Naive B cell (primary cell): ENCODE data around the gene NOL6. TPM values are rescaled to one million over a fixed set of nuclear protein-coding genes. Genes with fewer than 3 reads are reported as not detected.
"Not testable (repeated sequence)": the region's sequence is repeated elsewhere in the genome, so short reads cannot be mapped to it uniquely, and the experiment has no call there.

Experiments
- ATAC-seq, 2 donors: fragments of 150-1000 bp; cut with Tn5 transposase; 2 replicates each; pipeline ENCODE4 v1.10.0; 2021; ENCODE audit warnings: low read depth in 2 of 2, mild to moderate bottlenecking in 2 of 2, moderate library complexity in 2 of 2
- DNase-seq: peaks from one replicate; pipeline ENCODE4 v3.0.0; 2022
- H3K27ac Mint-ChIP-seq, 6 donors: one replicate each; pipeline ENCODE4 v1.8.0; 2020 to 2022; ENCODE audit warnings: mild to moderate bottlenecking in 6 of 6, mixed read lengths in 6 of 6, moderate library complexity in 5 of 6, inconsistent platforms in 2 of 6
- H3K27me3 Mint-ChIP-seq, 3 donors: one replicate each; pipeline ENCODE4 v1.8.0; 2021 to 2022; ENCODE audit warnings: mixed read lengths in 3 of 3, mild to moderate bottlenecking in 1 of 3
- H3K36me3 Mint-ChIP-seq, 2 donors: one replicate each; pipeline ENCODE4 v1.8.0; 2020 to 2022; ENCODE audit warnings: mixed read lengths in 2 of 2, inconsistent platforms in 1 of 2, mild to moderate bottlenecking in 1 of 2
- H3K4me1 Mint-ChIP-seq, 3 donors: one replicate each; pipeline ENCODE4 v1.8.0; 2020 to 2022; ENCODE audit warnings: mixed read lengths in 3 of 3, inconsistent platforms in 1 of 3, mild to moderate bottlenecking in 1 of 3, moderate library complexity in 1 of 3
- H3K4me3 Mint-ChIP-seq, 8 donors: one replicate each; pipeline ENCODE4 v1.8.0; 2020 to 2022; ENCODE audit warnings: mild to moderate bottlenecking in 8 of 8, mixed read lengths in 8 of 8, moderate library complexity in 8 of 8, inconsistent platforms in 2 of 8
- H3K9me3 Mint-ChIP-seq, 7 donors: one replicate each; pipeline ENCODE4 v1.8.0; 2020 to 2022; ENCODE audit warnings: mixed read lengths in 7 of 7, mild to moderate bottlenecking in 5 of 7, inconsistent platforms in 2 of 7, moderate library complexity in 1 of 7
- polyA plus RNA-seq, 6 donors: library from polyadenylated mRNA; unstranded; fragments of 300-500 nt; fragmentation: Illumina TruSeq; gene quantifications; one replicate each; pipeline ENCODE4 v1.2.3, GENCODE V29; 2021; ENCODE audit warnings: low read depth in 6 of 6

The NOL6 gene
- polyA plus RNA-seq, 6 donors from 2014 or later: 5.7 to 23.9 (median 11.4) TPM

DNA sequence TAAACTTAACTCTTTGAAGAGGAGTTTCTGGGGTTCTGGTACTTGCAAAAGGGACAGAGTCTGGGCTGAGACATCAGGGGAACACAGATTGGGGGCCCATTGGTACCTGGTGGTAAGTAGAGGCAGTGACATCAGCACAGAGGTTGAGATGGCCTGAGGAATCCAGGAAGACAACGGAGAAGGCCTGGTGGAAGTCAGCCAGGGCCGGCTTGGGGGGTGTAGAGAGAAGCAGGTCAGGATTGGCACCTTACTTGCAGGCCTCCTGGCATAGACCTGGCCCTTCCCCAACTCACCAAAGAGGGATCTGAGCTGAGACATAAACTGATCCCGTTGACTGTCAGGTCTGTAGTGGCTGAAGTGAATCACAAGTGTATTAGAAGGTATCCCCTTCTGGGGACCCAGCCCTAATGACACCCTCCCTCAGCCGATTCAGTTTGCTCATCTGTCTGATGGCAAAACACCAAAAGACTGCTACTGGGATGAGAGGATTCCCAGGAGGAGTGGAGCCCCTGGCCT is 5.5 kb downstream of the NOL6 start:
- H3K36me3 Mint-ChIP-seq: peaks cover 19 to 30% of the 10 kb centered on the region in 2 donors
- H3K9me3 Mint-ChIP-seq: no peaks in the 10 kb centered on the region
- peaks cover 12 to 25% (median 19%) of the 10 kb centered on the region in 3 donors for H3K4me1 Mint-ChIP-seq
- no peak for DNase-seq
- H3K27ac Mint-ChIP-seq: peak overlapping the region in 3 of 6 donors; percentile 39 to 82 (median 50)
- H3K27me3 Mint-ChIP-seq: no peaks in the 10 kb centered on the region
- H3K4me3 Mint-ChIP-seq: no peak overlapping the region
- ATAC-seq: no peak

DNA sequence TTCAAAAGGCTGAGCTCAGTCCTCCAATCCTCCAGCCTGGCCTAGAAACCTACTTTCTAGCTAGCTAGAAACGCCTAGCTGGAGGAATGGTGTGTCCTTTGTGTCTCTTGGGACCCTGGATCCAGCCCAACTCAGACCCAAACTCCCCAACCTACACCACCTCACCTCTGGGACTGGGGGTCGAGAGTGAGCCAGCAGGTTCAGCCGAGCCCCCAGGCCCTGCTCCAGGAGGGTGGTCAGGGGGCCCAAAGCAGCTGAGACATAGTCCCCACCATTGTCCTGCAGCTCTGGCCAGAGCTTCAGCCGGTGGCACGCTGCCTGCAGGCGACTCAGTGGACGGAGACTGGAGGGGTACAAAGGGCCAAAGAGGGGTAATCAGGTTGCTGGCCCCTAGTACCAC is 6.2 kb downstream of the NOL6 start:
- Mint-ChIP-seq H3K27me3 (no peaks in the 10 kb centered on the region), H3K27ac (no peak overlapping the region), H3K36me3 (peaks cover 19 to 30% of the 10 kb centered on the region in 2 donors), H3K4me1 (peaks cover 12 to 18% (median 12%) of the 10 kb centered on the region in 3 donors), H3K9me3 (no peaks in the 10 kb centered on the region), H3K4me3 (no peak overlapping the region)
- no peak for DNase-seq
- no peak for ATAC-seq

DNA sequence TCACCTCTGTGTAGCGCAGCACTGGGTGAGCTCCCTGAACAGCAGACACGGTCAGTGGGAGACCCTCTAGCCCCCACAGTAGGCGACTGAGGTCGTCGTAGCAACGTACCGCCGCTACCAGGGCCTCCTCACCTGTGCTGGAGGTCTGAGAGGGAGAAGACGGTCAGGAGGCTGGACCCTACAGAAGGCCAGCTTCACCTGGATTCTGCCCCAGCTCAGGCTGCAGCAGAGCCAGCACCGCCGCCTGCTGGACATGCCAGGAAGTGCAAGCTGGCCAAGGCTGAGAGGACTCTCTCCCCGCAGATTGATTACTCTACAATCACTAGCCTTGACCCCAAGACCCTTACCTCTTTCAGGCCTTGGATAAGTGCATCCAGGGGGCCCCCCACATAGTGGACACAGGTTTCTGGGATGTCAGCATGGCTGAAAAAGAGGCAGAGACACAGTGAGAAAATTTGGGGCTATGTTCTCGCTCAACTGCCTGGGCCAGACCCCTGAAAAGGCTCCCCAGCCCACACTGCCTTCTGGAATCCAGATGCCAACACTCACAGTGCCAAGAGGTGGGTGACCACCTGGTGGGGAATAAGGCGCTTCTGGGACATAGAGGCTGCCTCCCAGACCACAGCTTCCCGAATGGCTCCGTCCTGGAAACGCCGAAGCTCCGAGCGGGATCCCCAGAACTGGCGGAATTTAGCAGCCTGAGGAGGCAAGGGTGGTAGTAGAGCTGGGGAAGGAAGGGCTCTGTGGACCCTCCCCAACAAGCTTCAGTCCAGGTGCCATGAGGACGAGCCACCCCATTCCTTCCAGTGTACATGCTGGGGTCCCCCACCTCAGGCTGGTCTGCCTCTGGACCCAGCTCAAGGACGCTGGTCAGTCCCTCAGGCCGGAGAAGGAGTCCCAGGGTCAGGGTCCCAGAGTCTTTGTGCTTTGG is 6.9 kb downstream of the NOL6 start:
- Mint-ChIP-seq H3K27ac (no peak overlapping the region), H3K4me1 (peaks cover 5 to 11% (median 5%) of the 10 kb centered on the region in 3 donors), H3K27me3 (no peaks in the 10 kb centered on the region), H3K36me3 (peaks cover 19 to 29% of the 10 kb centered on the region in 2 donors), H3K4me3 (no peak overlapping the region), H3K9me3 (no peaks in the 10 kb centered on the region)
- ATAC-seq (peak; percentile 49 to 54), DNase-seq (peak; percentile 34)

DNA sequence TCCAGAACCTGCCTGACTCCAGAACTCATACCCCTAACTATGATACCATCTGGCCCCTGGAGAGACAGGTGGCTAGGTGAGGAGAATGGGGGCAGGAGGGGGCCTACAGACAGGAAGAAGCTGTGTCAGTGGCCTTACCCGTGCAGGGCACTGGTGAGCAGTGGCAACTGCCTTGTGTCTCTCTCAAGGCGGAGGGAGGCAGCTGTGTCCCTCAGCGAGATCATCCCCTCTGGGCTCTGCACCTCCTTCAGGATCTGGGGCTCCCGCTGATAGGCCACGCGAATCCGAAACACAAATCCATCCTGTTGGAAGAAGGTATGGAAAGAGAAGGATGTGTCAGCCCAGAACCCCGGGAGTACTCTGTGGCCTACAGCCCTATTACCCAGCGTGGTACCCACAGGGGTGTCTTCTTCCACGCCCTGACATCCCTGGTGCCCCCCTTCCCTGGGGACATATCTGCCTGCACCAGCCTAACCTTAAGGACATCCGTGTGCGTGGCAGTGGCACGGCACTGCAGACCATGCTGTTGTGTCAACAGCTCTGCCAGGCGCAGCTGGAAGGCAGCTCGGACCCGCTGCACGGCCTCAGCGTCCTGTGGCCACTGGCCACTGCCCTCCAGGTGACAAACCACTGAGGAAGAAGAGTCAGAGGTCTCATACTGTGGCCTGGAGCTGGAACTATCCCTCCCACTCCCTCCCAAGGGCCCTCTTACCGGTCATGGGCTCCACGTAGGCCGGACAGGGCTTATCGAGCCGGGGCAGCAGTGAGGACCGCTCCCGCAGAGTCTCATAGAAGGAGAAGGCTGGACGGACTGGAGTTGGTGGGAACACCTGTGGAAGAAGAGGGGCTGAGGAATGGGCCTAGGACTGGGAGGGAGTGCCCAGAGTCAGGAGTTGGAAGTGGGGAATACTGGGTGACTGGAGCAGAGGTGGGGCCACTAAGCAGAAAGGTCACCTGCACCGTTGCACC is 7.8 kb downstream of the NOL6 start:
- Mint-ChIP-seq H3K9me3 (no peaks in the 10 kb centered on the region), H3K27me3 (no peaks in the 10 kb centered on the region), H3K36me3 (peaks cover 12 to 20% of the 10 kb centered on the region in 2 donors), H3K4me1 (peaks cover 0 to 4% (median 0%) of the 10 kb centered on the region in 3 donors), H3K4me3 (no peak overlapping the region), H3K27ac (no peak overlapping the region)
- no peak for ATAC-seq
- no peak for DNase-seq

DNA sequence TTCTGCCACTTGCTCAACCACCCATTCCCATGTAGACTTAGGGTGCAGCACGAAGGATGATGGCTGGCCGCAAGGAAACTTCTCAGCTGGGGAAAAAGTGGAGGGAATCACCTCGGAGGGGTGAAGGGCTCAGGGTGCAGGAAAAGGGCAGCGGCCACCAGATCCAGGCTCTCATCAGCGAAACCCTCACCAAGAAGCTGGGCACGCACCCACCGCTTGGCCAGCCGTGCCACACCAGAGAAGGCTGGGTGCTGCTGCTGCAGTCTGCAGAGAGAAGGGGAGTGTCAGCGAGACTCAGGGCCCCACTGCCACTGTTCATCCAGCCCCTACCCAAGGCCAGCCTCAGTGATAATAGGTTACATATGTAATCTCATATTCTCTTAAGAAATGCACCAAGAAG is 8.6 kb downstream of the NOL6 start:
- no peaks in the 10 kb centered on the region for H3K27me3 Mint-ChIP-seq
- DNase-seq (no peak), ATAC-seq (no peak)
- H3K4me3 Mint-ChIP-seq: no peak overlapping the region
- peaks cover 12 to 20% of the 10 kb centered on the region in 2 donors for H3K36me3 Mint-ChIP-seq
- no peaks in the 10 kb centered on the region for H3K9me3 Mint-ChIP-seq
- peaks cover 0 to under 1% (median 0%) of the 10 kb centered on the region in 3 donors for H3K4me1 Mint-ChIP-seq
- peak overlapping the region in 1 of 6 donors; percentile 34 for H3K27ac Mint-ChIP-seq

DNA sequence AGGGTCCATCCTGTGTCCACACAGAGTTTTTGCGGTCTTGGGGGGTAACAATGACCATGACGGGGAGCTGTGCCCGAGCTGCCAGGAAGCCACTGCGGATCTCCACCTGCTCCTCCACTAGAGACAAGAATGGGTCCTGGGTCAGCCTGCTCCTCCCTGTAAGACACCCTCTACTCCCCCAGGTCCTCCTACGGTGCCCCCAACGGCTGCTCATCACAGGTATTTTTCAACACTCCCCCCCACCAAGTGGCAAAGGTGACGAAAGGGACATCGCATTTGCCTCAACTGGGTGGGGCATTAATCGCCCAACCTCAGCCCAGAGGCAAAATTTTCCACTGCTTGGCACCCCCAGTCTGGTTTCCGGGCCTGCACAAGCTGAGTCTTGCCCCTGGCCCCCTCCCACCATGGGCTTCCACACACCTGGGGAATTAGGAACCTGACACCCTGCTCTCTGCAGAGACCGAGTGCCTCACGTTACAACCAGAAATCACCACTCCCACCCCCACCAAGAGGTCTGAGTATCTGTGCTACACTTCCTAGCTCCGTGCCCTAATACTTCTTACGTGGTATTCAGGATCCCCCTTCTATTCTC is 9.6 kb downstream of the NOL6 start:
- Mint-ChIP-seq H3K27me3 (no peaks in the 10 kb centered on the region), H3K27ac (peak overlapping the region in 1 of 6 donors; percentile 92)
- no peak for DNase-seq

DNA sequence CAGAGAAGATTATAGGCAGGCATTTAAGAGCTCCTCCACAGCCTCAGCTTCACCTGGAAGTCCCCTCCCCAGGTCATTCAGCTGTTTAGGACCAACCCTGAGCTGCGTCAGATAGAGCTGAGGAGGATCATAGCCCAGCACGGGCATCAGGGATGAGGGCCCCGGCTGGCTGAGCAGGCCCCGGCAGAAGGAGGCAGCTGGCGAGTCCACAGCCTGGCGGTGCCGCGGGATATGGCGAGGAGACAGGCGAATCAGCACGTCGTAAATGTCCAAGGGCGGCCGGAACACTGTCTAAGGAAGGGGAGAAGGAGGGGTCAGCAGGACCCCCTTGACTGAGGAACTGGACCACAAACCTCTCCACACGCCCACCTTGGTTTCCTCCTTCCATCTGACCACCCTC is 10.6 kb downstream of the NOL6 start:
- H3K9me3 Mint-ChIP-seq: no peaks in the 10 kb centered on the region
- no peaks in the 10 kb centered on the region for H3K27me3 Mint-ChIP-seq
- no peak overlapping the region for H3K4me3 Mint-ChIP-seq
- peaks cover 0 to 6% (median 0%) of the 10 kb centered on the region in 3 donors for H3K4me1 Mint-ChIP-seq
- DNase-seq (no peak), ATAC-seq (no peak)
- H3K27ac Mint-ChIP-seq: peak overlapping the region in 1 of 6 donors; percentile 42
- H3K36me3 Mint-ChIP-seq: peaks cover 7 to 16% of the 10 kb centered on the region in 2 donors

More for the DNA sequence above, 9.6 kb downstream of the NOL6 start:
- H3K36me3 Mint-ChIP-seq: peaks cover 12 to 20% of the 10 kb centered on the region in 2 donors
- ATAC-seq: no peak
- no peaks in the 10 kb centered on the region for H3K4me1 Mint-ChIP-seq
- no peak overlapping the region for H3K4me3 Mint-ChIP-seq
- no peaks in the 10 kb centered on the region for H3K9me3 Mint-ChIP-seq

DNA sequence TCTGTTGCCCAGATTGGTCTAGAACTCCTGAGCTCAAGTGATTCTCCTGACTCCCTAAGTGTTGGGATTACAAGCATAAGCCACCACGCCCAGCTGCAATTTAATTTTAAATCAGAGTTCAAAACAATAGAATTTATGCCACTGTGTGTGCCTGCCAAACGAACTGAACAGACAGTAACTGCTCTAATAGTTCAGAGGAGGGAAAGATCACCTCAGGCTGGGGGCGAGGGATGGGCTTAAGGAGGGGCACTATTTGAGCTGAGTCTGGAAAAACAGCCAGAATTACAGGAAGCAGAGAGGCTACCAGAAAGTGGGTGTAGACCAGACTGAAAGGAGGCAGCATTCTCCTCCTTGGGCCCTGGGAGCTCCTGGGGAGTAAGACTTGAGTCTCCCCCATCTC is 12.2 kb downstream of the NOL6 start:
- H3K9me3 Mint-ChIP-seq: no peaks in the 10 kb centered on the region
- no peaks in the 10 kb centered on the region for H3K27me3 Mint-ChIP-seq
- no peak overlapping the region for H3K4me3 Mint-ChIP-seq
- H3K27ac Mint-ChIP-seq: no peak overlapping the region
- no peak for DNase-seq
- ATAC-seq: no peak
- H3K4me1 Mint-ChIP-seq: peaks cover 0 to 7% (median 0%) of the 10 kb centered on the region in 3 donors
- H3K36me3 Mint-ChIP-seq: peaks cover 5 to 12% of the 10 kb centered on the region in 2 donors

DNA sequence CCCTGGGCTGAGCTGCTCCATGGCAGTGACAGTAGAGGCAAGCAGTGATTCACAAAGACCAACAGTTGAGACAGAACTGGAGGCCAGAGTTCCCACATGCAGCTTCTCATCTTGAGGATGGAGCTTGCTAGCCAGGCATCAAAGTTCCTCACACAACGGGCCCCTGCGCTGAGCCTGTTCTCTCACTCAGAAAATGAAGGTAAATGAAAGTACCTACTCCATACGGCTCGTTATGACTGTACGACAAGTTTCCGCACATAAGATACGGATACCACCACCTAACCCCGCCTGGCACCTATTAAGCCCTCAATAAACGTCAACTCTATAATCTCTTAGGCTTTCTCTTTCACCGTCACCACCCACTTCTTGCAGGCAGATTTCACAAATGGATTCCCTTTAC is 12.9 kb downstream of the NOL6 start:
- DNase-seq (no peak), ATAC-seq (no peak)
- peaks cover 0 to 7% (median 0%) of the 10 kb centered on the region in 3 donors for H3K4me1 Mint-ChIP-seq
- H3K27ac Mint-ChIP-seq: peak overlapping the region in 1 of 6 donors; percentile 40
- H3K27me3 Mint-ChIP-seq: no peaks in the 10 kb centered on the region
- H3K4me3 Mint-ChIP-seq: no peak overlapping the region
- no peaks in the 10 kb centered on the region for H3K9me3 Mint-ChIP-seq
- H3K36me3 Mint-ChIP-seq: peaks cover 5 to 12% of the 10 kb centered on the region in 2 donors

DNA sequence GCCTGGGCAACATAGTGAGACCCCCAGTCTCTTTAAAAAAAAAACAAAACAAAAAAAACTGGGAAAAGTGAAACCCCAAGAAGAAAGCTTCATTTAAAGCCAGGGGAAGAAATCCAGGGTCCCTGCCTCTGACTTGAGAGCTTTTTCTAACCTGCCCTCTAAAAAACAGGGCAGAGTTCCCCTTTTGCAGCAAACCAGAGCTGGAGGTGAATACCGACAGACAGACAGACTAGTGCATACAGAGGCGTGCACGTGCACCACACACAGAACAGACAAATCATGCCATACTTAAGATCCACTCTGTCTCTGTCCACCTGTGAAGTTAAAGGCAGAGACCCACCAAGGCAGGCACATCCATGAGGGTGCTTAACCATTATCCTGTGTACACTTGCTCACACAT is 14.6 kb downstream of the NOL6 start:
- H3K27me3 Mint-ChIP-seq: no peaks in the 10 kb centered on the region
- H3K4me1 Mint-ChIP-seq: peaks cover 0 to 7% (median 0%) of the 10 kb centered on the region in 3 donors
- H3K36me3 Mint-ChIP-seq: peaks cover 0 to 1% of the 10 kb centered on the region in 2 donors
- DNase-seq (no peak), ATAC-seq (no peak)
- H3K9me3 Mint-ChIP-seq: no peaks in the 10 kb centered on the region
- H3K27ac Mint-ChIP-seq: peak overlapping the region in 2 of 6 donors; percentile 47 to 60
- H3K4me3 Mint-ChIP-seq: no peak overlapping the region

DNA sequence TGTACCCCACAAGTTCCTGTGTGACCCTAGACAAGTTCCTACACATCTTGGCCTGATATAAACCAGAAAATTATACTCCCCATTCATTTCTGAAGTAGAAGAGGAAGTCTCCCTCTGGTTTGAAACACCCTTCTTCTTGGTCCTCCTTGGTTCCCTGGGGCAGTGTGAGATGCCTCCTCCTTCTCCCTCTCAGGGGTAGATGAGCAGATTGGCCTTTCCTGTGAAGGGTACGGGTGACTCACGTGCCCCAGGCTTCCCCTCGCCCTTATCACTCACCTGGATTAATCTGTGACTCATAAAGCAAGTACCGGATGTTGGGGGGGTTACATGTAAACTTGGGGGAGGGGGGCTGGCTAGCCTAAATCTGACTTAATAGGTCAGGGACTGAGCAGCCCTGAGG is 15.3 kb downstream of the NOL6 start:
- ATAC-seq: no peak
- no peak for DNase-seq
- Mint-ChIP-seq H3K36me3 (no peaks in the 10 kb centered on the region), H3K9me3 (no peaks in the 10 kb centered on the region), H3K4me3 (no peak overlapping the region), H3K4me1 (peaks cover 0 to 7% (median 0%) of the 10 kb centered on the region in 3 donors), H3K27me3 (no peaks in the 10 kb centered on the region), H3K27ac (no peak overlapping the region)

DNA sequence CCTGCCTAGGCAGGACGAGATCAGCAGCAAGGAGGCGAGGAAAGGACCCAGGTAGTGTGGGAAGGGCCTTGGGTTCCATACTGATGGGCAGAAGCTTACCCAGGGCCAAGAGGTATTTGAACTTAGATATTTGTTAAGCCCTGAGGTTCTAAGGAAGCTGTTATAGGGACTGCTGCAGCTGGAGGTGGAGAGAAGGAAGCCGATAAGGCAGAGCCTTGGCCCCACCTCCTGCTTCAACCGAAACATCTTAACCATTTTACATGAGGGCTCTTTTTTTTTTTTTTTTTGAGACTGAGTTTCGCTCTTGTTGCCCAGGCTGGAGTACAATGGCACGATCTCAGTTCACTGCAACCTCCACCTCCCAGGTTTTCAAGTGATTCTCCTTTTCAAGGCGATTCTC is 17.8 kb downstream of the NOL6 start:
- Mint-ChIP-seq H3K4me3 (no peak overlapping the region), H3K36me3 (no peaks in the 10 kb centered on the region), H3K9me3 (no peaks in the 10 kb centered on the region), H3K4me1 (peaks cover 0 to 7% (median 3%) of the 10 kb centered on the region in 3 donors), H3K27me3 (no peaks in the 10 kb centered on the region), H3K27ac (no peak overlapping the region)
- DNase-seq: no peak
- no peak for ATAC-seq

DNA sequence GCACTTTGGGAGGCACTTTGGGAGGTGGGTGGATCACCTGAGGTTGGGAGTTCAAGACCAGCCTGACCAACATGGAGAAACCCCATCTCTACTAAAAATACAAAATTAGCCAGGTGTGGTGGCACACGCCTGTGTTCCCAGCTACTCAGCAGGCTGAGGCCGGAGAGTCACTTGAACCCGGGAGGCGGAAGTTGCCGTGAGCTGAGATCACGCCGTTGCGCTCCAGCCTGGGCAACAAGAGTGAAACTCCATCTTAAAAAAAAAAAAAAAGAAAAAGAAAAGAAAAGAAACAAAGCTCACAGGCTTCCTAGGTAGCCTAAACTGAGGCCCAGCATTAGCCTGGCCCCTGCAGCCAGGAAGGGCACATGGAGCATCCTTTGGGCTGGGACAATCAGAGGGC is 18.3 kb downstream of the NOL6 start:
- H3K4me1 Mint-ChIP-seq, H3K4me3 Mint-ChIP-seq, DNase-seq, H3K9me3 Mint-ChIP-seq, H3K27me3 Mint-ChIP-seq, ATAC-seq, H3K36me3 Mint-ChIP-seq: not testable (repeated sequence)
- H3K27ac Mint-ChIP-seq: peak overlapping the region in 1 of 6 donors; percentile 70
